Astrocyte of the spinal cord (primary cell): Measurements from ENCODE around the gene SRRM2.
"Not testable (repeated sequence)": the region's sequence is repeated elsewhere in the genome, so short reads cannot be mapped to it uniquely, and the experiment has no call there.

Experiments used
- DNase-seq: peaks from one replicate; pipeline ENCODE4 v3.0.0; 2011; ENCODE audit warnings: low read depth, low spot score
- H3K4me3 ChIP-seq: 2 replicates; pipeline ENCODE4 v1.5.1; 2011; ENCODE audit warnings: low read depth, mild to moderate bottlenecking, low read length, moderate library complexity
- CTCF ChIP-seq: IDR thresholded peaks from 2 replicates; pipeline ENCODE4 v1.5.1; 2012; ENCODE audit warnings: low read depth, mild to moderate bottlenecking, low read length, inconsistent platforms
- in situ Hi-C: cut with HindIII; loops from 2 replicates; pipeline ENCODE4 v1.10.0; 2017; ENCODE audit warnings: low sequenced_read_pairs

Gene SRRM2

GRCh38 chr16:2720064-2720457, 32.4 kb upstream of the SRRM2 start, which contains the start of gene PRSS27:
Gene PRSS27 (minus strand): TSS chr16:2720224. CDS start chr16:2720160, 64 bp downstream.
- DNase-seq: no peak
- peak within 1 kb of the TSS; percentile 49 for H3K4me3 ChIP-seq
- TF ChIP-seq CTCF: no peak
- in situ Hi-C loops: no loop called here

GRCh38 chr16:2720719-2721633, 31.5 kb upstream of the SRRM2 start:
- peak; percentile 59 for TF ChIP-seq CTCF
- peak overlapping the region; percentile 49 for H3K4me3 ChIP-seq
- DNase-seq: peak; percentile 83
- in situ Hi-C loops: no loop called here

GRCh38 chr16:2721634-2722173, 30.7 kb upstream of the SRRM2 start:
- in situ Hi-C loops, DNase-seq: not testable (repeated sequence)
- peak overlapping the region; percentile 49 for H3K4me3 ChIP-seq

- no peak for DNase-seq
- in situ Hi-C loops: no loop called here
- no peak overlapping the region for H3K4me3 ChIP-seq
- no peak for TF ChIP-seq CTCF
These were observed 28.3 kb upstream of the SRRM2 start for GRCh38 chr16:2724088-2724676.

GRCh38 chr16:2724816-2725348, 27.6 kb upstream of the SRRM2 start:
- in situ Hi-C loops: no loop called here
- DNase-seq: no peak
- no peak overlapping the region for H3K4me3 ChIP-seq
- TF ChIP-seq CTCF: no peak

- no peak for TF ChIP-seq CTCF
- in situ Hi-C loops: no loop called here
- DNase-seq: no peak
- H3K4me3 ChIP-seq: no peak overlapping the region
These were observed 25.5 kb upstream of the SRRM2 start for GRCh38 chr16:2726923-2727322.

- DNase-seq: no peak
- no peak for TF ChIP-seq CTCF
- H3K4me3 ChIP-seq: no peak overlapping the region
- in situ Hi-C loops: no loop called here
These were observed 24.4 kb upstream of the SRRM2 start for GRCh38 chr16:2728034-2728433.
